Esophagus muscularis mucosa (tissue), 4 donors: ENCODE data around the gene ZNF750.

Experiments
- CTCF ChIP-seq, 3 experiments: fragments of 200-600 bp in 2 of 3; fragments of 450-650 bp in 1 of 3; sonication (generic) in 2 of 3; IDR thresholded peaks; one replicate each; pipeline ENCODE4 v1.5.1; 2017 to 2019; ENCODE audit warnings: antibody characterized with exemption in 3 of 3, mild to moderate bottlenecking in 2 of 3, moderate library complexity in 1 of 3
- EP300 ChIP-seq: sonication (generic); formaldehyde crosslinking; IDR thresholded peaks from one replicate; pipeline ENCODE4 v1.6.1; 2017; ENCODE audit warnings: antibody characterized with exemption
- POLR2A ChIP-seq: fragments of 450-650 bp; IDR thresholded peaks from one replicate; pipeline ENCODE4 v1.6.1; 2017; ENCODE audit warnings: antibody characterized with exemption, moderate library complexity, mild to moderate bottlenecking, low read depth
- POLR2AphosphoS5 ChIP-seq, 2 donors: sonication (generic); formaldehyde crosslinking; IDR thresholded peaks; one replicate each; pipeline ENCODE4 v1.6.1; 2017; ENCODE audit warnings: antibody characterized with exemption in 2 of 2

DNA sequence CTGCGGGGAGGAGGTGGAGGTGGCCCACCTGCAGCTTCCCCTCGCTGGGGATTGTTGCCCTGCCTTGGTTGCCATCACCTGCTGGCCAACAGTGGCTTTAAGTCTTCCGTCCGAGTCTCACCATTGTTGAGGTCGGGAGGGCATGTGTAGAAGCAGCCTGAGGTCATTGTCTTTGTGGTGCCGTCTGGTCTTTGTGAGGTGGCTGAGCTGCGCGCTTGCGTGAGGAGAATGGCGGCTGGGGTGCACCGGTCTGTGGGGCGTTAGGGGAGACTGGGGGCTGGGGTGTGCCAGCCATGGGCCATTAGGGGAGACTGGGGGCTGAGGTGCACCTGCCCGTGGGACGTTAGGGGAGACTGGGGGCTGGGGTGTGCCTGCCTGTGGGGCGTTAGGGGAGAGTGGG is 36.2 kb downstream of the ZNF750 start:
- TF ChIP-seq POLR2A (no peak), CTCF (IDR thresholded peaks at IDR 0.05) (no peak), EP300 (no peak), POLR2AphosphoS5 (IDR thresholded peaks at IDR 0.05) (no peak)
